Bone marrow (tissue), 2 donors: ENCODE results near the gene GRM1.
"Not testable (repeated sequence)": the region's sequence is repeated elsewhere in the genome, so short reads cannot be mapped to it uniquely, and the experiment has no call there.

Experiments
- DNase-seq, 2 donors: peaks; one replicate each; lab custom pipeline; 2025; lab: John Stamatoyannopoulos, UW

The GRM1 gene

GRCh38 chr6:146191612-146192011 lies 162.8 kb downstream of the GRM1 start:
- no peak for DNase-seq

- no peak for DNase-seq
These were observed 165.6 kb downstream of the GRM1 start for GRCh38 chr6:146194434-146194833.

- no peak for DNase-seq
These were observed 171.3 kb downstream of the GRM1 start for GRCh38 chr6:146200176-146200575.

GRCh38 chr6:146202570-146202969 lies 173.7 kb downstream of the GRM1 start:
- DNase-seq: no peak

GRCh38 chr6:146209942-146210341 lies 181.1 kb downstream of the GRM1 start:
- no peak for DNase-seq

- DNase-seq: no peak
These were observed 181.7 kb downstream of the GRM1 start for GRCh38 chr6:146210406-146211083.

- no peak for DNase-seq
These were observed 182.8 kb downstream of the GRM1 start for GRCh38 chr6:146211646-146212045.

GRCh38 chr6:146212781-146213180 lies 183.9 kb downstream of the GRM1 start:
- no peak for DNase-seq

- no peak for DNase-seq
These were observed 190.2 kb downstream of the GRM1 start for GRCh38 chr6:146219101-146219500.

GRCh38 chr6:146224449-146224848 lies 195.6 kb downstream of the GRM1 start:
- DNase-seq: no peak

- DNase-seq: no peak
These were observed 196.1 kb downstream of the GRM1 start for GRCh38 chr6:146224988-146225387.

GRCh38 chr6:146240322-146240721 lies 211.5 kb downstream of the GRM1 start:
- DNase-seq: no peak

- no peak for DNase-seq
These were observed 211.9 kb downstream of the GRM1 start for GRCh38 chr6:146240807-146241206.

GRCh38 chr6:146243646-146244045 lies 214.8 kb downstream of the GRM1 start:
- DNase-seq: not testable (repeated sequence)

GRCh38 chr6:146244630-146245143 lies 215.8 kb downstream of the GRM1 start:
- no peak for DNase-seq

- no peak for DNase-seq
These were observed 217.2 kb downstream of the GRM1 start for GRCh38 chr6:146246028-146246427.

GRCh38 chr6:146253691-146254090 lies 224.8 kb downstream of the GRM1 start:
- no peak for DNase-seq

- no peak for DNase-seq
These were observed 229.3 kb downstream of the GRM1 start for GRCh38 chr6:146258206-146258605.

- DNase-seq: no peak
These were observed 232.0 kb downstream of the GRM1 start for GRCh38 chr6:146260886-146261285.

GRCh38 chr6:146265056-146265455 lies 236.2 kb downstream of the GRM1 start:
- no peak for DNase-seq

- DNase-seq: no peak
These were observed 238.6 kb downstream of the GRM1 start for GRCh38 chr6:146267447-146267846.

- no peak for DNase-seq
These were observed 239.1 kb downstream of the GRM1 start for GRCh38 chr6:146267946-146268345.

GRCh38 chr6:146269482-146269881 lies 240.6 kb downstream of the GRM1 start:
- DNase-seq: no peak

- not testable (repeated sequence) for DNase-seq
These were observed 242.3 kb downstream of the GRM1 start for GRCh38 chr6:146271163-146271562.
